ENCODE data around the gene HES1. TPM values are rescaled to one million over a fixed set of nuclear protein-coding genes. Genes with fewer than 3 reads are reported as not detected.

HES1 gene
- total and polyA plus RNA-seq, 2 experiments from 2014 or later = 42.7 to 60.8 TPM

DNA sequence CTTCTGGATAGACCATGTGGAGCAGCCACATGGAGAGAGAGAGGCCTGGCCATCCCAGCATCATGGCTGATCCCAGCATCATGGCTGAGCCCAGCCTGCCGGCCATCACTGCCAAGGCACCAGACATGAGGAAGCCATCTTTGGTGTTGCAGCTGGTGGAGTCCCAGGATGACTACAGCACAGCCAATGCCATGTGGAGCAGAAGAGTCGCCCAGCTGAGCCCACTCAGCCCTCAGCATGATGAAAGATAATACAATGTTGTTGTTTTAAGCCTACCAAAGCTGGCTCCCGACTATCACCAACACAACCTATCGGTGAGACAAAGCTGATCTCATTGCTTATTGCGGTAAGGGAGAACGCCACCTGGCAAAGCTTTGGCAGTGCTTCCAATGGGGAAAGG, 18.4 kb downstream of the HES1 start:
- no peaks in the 10 kb centered on the region for H3K27me3 ChIP-seq (ENCODE audit: insufficient read depth)
- H3K4me1 ChIP-seq (ENCODE audit: insufficient read depth) = no peaks in the 10 kb centered on the region
- peaks cover 3% of the 10 kb centered on the region; the same call in 1 of the 3 replicates for H3K4me1 Mint-ChIP-seq
- H3K4me3 Mint-ChIP-seq = no peak overlapping the region
- peaks cover 11% of the 10 kb centered on the region; the same call in 1 of the 3 replicates for H3K36me3 Mint-ChIP-seq (ENCODE audit: low read depth)
- no peak for TF ChIP-seq CREB1 (CRISPR knock-in tag; IDR thresholded peaks at IDR 0.05; ENCODE audit: low read depth)
- TF ChIP-seq ZNF331 (CRISPR knock-in tag; IDR thresholded peaks at IDR 0.05; ENCODE audit: low read depth) = peak; percentile 85
- DNase-seq (ENCODE audit: low spot score) (no peak), ATAC-seq (no peak)
- no peaks in the 10 kb centered on the region for H3K36me3 ChIP-seq (ENCODE audit: insufficient read depth)
- peaks cover 10% of the 10 kb centered on the region for H3K27me3 Mint-ChIP-seq (ENCODE audit: insufficient read depth, low read depth, poor library complexity)
- no peaks in the 10 kb centered on the region for H3K79me2 ChIP-seq (replicated peaks; ENCODE audit: insufficient read depth)
- H3K4me2 ChIP-seq = no peak overlapping the region
- H3K27ac Mint-ChIP-seq = no peak overlapping the region
- H3F3A ChIP-seq (replicated peaks; ENCODE audit: low read depth) = no peaks in the 10 kb centered on the region
- H3K27ac ChIP-seq (ENCODE audit: low read depth) = no peak overlapping the region
- no peaks in the 10 kb centered on the region for H3K9me2 ChIP-seq (ENCODE audit: insufficient read depth)
- peaks cover 12% of the 10 kb centered on the region for H3K9me3 Mint-ChIP-seq
- no peaks in the 10 kb centered on the region for H4K20me1 ChIP-seq (replicated peaks; ENCODE audit: insufficient read depth)
- no peak overlapping the region for H2AFZ ChIP-seq
- H3K4me3 ChIP-seq = no peak overlapping the region

DNA sequence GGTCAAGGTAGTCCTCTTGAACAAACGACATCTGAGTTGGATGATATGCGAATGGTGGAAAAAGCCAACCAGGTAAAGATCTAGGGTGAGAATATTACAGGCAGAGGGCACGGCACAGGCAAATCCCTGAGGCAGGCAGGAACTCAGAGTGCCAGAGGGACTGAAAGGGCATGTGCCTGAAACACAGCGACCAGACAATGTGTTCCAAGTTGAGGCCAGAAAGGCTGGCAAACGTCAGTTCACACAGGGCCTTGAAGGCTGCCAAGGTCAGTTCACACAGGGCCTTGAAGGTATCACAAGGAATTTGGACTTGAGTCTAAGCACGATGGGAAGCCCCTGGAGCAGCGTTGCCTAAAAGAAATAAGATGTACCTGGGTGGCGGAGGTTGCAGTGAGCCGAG, 20.1 kb downstream of the HES1 start:
- H3K27me3 Mint-ChIP-seq (ENCODE audit: insufficient read depth, low read depth, poor library complexity) = peaks cover 12% of the 10 kb centered on the region
- H3K36me3 Mint-ChIP-seq (ENCODE audit: low read depth) = peaks cover 11% of the 10 kb centered on the region; the same call in 1 of the 3 replicates
- no peaks in the 10 kb centered on the region for H3K27me3 ChIP-seq (ENCODE audit: insufficient read depth)
- no peaks in the 10 kb centered on the region; the same call in 1 of the 2 replicates for H3K4me1 ChIP-seq (ENCODE audit: insufficient read depth)
- peaks cover 12% of the 10 kb centered on the region for H3K9me3 Mint-ChIP-seq
- H3K79me2 ChIP-seq (replicated peaks; ENCODE audit: insufficient read depth) = no peaks in the 10 kb centered on the region
- no peak overlapping the region for H2AFZ ChIP-seq
- no peaks in the 10 kb centered on the region for H4K20me1 ChIP-seq (replicated peaks; ENCODE audit: insufficient read depth)
- no peaks in the 10 kb centered on the region for H3K9me2 ChIP-seq (ENCODE audit: insufficient read depth)
- H3F3A ChIP-seq (replicated peaks; ENCODE audit: low read depth) = no peaks in the 10 kb centered on the region
- H3K27ac Mint-ChIP-seq = no peak overlapping the region
- H3K36me3 ChIP-seq (ENCODE audit: insufficient read depth) = no peaks in the 10 kb centered on the region
- no peak overlapping the region for H3K4me3 Mint-ChIP-seq
- peaks cover 9% of the 10 kb centered on the region for H3K4me1 Mint-ChIP-seq
- DNase-seq (ENCODE audit: low spot score) (no peak), ATAC-seq (no peak)
- H3K27ac ChIP-seq (ENCODE audit: low read depth) = no peak overlapping the region
- H3K4me2 ChIP-seq = no peak overlapping the region
- H3K4me3 ChIP-seq = no peak overlapping the region
- no peak for TF ChIP-seq JUNB (IDR thresholded peaks at IDR 0.05; ENCODE audit: unreplicated experiment)
- TF ChIP-seq POLR2AphosphoS5 (IDR thresholded peaks at IDR 0.05; ENCODE audit: low read depth) = no peak
- TF ChIP-seq EZH2 (IDR thresholded peaks at IDR 0.05; ENCODE audit: low read depth, unreplicated experiment) = no peak
- no peak for TF ChIP-seq EZH2phosphoT487 (IDR thresholded peaks at IDR 0.05; ENCODE audit: unreplicated experiment)
- no peak for TF ChIP-seq CREB1 (CRISPR knock-in tag; IDR thresholded peaks at IDR 0.05; ENCODE audit: low read depth)
- TF ChIP-seq ZNF331 (CRISPR knock-in tag; IDR thresholded peaks at IDR 0.05; ENCODE audit: low read depth) = no peak
- TF ChIP-seq STAT1 (IDR thresholded peaks at IDR 0.05; ENCODE audit: unreplicated experiment) = no peak
- TF ChIP-seq, protein P1, sequence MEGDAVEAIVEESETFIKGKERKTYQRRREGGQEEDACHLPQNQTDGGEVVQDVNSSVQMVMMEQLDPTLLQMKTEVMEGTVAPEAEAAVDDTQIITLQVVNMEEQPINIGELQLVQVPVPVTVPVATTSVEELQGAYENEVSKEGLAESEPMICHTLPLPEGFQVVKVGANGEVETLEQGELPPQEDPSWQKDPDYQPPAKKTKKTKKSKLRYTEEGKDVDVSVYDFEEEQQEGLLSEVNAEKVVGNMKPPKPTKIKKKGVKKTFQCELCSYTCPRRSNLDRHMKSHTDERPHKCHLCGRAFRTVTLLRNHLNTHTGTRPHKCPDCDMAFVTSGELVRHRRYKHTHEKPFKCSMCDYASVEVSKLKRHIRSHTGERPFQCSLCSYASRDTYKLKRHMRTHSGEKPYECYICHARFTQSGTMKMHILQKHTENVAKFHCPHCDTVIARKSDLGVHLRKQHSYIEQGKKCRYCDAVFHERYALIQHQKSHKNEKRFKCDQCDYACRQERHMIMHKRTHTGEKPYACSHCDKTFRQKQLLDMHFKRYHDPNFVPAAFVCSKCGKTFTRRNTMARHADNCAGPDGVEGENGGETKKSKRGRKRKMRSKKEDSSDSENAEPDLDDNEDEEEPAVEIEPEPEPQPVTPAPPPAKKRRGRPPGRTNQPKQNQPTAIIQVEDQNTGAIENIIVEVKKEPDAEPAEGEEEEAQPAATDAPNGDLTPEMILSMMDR (conservative IDR thresholded peaks at IDR 0.05; ENCODE audit: low read depth in 2 of 2) = no peak
- TF ChIP-seq, protein P2, sequence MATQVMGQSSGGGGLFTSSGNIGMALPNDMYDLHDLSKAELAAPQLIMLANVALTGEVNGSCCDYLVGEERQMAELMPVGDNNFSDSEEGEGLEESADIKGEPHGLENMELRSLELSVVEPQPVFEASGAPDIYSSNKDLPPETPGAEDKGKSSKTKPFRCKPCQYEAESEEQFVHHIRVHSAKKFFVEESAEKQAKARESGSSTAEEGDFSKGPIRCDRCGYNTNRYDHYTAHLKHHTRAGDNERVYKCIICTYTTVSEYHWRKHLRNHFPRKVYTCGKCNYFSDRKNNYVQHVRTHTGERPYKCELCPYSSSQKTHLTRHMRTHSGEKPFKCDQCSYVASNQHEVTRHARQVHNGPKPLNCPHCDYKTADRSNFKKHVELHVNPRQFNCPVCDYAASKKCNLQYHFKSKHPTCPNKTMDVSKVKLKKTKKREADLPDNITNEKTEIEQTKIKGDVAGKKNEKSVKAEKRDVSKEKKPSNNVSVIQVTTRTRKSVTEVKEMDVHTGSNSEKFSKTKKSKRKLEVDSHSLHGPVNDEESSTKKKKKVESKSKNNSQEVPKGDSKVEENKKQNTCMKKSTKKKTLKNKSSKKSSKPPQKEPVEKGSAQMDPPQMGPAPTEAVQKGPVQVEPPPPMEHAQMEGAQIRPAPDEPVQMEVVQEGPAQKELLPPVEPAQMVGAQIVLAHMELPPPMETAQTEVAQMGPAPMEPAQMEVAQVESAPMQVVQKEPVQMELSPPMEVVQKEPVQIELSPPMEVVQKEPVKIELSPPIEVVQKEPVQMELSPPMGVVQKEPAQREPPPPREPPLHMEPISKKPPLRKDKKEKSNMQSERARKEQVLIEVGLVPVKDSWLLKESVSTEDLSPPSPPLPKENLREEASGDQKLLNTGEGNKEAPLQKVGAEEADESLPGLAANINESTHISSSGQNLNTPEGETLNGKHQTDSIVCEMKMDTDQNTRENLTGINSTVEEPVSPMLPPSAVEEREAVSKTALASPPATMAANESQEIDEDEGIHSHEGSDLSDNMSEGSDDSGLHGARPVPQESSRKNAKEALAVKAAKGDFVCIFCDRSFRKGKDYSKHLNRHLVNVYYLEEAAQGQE (IDR thresholded peaks at IDR 0.05; ENCODE audit: unreplicated experiment) = no peak
- TF ChIP-seq ZNF114 (CRISPR knock-in tag; IDR thresholded peaks at IDR 0.05) = no peak
- TF ChIP-seq, protein P3, sequence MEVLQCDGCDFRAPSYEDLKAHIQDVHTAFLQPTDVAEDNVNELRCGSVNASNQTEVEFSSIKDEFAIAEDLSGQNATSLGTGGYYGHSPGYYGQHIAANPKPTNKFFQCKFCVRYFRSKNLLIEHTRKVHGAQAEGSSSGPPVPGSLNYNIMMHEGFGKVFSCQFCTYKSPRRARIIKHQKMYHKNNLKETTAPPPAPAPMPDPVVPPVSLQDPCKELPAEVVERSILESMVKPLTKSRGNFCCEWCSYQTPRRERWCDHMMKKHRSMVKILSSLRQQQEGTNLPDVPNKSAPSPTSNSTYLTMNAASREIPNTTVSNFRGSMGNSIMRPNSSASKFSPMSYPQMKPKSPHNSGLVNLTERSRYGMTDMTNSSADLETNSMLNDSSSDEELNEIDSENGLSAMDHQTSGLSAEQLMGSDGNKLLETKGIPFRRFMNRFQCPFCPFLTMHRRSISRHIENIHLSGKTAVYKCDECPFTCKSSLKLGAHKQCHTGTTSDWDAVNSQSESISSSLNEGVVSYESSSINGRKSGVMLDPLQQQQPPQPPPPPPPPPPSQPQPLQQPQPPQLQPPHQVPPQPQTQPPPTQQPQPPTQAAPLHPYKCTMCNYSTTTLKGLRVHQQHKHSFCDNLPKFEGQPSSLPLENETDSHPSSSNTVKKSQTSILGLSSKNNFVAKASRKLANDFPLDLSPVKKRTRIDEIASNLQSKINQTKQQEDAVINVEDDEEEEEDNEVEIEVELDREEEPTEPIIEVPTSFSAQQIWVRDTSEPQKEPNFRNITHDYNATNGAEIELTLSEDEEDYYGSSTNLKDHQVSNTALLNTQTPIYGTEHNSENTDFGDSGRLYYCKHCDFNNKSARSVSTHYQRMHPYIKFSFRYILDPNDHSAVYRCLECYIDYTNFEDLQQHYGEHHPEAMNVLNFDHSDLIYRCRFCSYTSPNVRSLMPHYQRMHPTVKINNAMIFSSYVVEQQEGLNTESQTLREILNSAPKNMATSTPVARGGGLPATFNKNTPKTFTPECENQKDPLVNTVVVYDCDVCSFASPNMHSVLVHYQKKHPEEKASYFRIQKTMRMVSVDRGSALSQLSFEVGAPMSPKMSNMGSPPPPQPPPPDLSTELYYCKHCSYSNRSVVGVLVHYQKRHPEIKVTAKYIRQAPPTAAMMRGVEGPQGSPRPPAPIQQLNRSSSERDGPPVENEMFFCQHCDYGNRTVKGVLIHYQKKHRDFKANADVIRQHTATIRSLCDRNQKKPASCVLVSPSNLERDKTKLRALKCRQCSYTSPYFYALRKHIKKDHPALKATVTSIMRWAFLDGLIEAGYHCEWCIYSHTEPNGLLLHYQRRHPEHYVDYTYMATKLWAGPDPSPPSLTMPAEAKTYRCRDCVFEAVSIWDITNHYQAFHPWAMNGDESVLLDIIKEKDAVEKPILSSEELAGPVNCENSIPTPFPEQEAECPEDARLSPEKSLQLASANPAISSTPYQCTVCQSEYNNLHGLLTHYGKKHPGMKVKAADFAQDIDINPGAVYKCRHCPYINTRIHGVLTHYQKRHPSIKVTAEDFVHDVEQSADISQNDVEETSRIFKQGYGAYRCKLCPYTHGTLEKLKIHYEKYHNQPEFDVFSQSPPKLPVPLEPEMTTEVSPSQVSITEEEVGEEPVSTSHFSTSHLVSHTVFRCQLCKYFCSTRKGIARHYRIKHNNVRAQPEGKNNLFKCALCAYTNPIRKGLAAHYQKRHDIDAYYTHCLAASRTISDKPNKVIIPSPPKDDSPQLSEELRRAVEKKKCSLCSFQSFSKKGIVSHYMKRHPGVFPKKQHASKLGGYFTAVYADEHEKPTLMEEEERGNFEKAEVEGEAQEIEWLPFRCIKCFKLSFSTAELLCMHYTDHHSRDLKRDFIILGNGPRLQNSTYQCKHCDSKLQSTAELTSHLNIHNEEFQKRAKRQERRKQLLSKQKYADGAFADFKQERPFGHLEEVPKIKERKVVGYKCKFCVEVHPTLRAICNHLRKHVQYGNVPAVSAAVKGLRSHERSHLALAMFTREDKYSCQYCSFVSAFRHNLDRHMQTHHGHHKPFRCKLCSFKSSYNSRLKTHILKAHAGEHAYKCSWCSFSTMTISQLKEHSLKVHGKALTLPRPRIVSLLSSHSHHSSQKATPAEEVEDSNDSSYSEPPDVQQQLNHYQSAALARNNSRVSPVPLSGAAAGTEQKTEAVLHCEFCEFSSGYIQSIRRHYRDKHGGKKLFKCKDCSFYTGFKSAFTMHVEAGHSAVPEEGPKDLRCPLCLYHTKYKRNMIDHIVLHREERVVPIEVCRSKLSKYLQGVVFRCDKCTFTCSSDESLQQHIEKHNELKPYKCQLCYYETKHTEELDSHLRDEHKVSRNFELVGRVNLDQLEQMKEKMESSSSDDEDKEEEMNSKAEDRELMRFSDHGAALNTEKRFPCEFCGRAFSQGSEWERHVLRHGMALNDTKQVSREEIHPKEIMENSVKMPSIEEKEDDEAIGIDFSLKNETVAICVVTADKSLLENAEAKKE (CRISPR knock-in tag; IDR thresholded peaks at IDR 0.05) = no peak
